Daoy (cell line): ENCODE results near the gene SPOCK1. TPM values are rescaled to one million over a fixed set of nuclear protein-coding genes. Genes with fewer than 3 reads are reported as not detected.

Source experiments
- DNase-seq: peaks from one replicate; pipeline ENCODE4 v3.0.0-alpha.2; 2015; ENCODE audit warnings: low read depth
- total RNA-seq: library from RNA; depleted of rRNA; stranded (reverse); fragments of >200 nt; shearing (Covaris generic); gene quantifications from 2 replicates; pipeline ENCODE4 v1.2.3, GENCODE V29; 2014

SPOCK1 gene
- total RNA-seq, 1 experiment from 2014 or later, result 61.0 TPM

DNA sequence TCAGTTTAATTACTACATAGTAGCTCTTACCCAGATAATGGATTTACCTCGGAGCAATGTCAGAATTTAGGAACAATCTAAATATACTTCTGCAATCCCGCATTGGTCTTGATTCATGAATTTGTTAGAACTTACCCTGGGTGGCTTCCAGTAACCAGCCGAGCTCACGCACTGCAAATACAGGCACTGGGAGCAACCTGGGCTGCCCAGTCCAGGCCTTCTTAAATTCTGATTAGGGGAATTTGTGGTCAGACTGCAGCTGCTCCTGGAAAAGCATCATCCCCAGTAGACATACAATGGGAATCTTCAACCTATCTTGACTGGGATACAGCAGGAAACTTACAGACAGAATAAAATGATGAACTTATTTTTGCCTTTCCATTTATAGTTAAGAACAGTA lies 270.3 kb downstream of the SPOCK1 start:
- no peak for DNase-seq

DNA sequence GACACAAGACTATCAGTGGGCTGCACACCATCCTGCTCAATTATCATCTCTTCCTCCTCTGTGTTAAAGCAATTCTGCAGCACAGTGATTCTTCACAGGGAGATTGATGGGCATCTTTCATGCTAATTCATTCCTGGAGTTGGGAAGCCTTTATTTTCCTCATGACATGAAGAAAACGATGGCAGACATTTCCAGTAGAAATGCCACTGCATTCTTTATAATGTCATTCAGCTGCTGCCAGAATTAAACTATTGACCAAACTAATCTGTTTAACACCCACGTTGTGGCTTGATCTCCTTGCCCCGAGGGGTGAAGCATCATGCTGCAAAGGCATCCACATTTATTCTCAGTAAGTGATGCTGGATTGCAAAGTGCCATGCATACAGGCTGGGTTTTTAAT lies 273.0 kb downstream of the SPOCK1 start:
- no peak for DNase-seq

DNA sequence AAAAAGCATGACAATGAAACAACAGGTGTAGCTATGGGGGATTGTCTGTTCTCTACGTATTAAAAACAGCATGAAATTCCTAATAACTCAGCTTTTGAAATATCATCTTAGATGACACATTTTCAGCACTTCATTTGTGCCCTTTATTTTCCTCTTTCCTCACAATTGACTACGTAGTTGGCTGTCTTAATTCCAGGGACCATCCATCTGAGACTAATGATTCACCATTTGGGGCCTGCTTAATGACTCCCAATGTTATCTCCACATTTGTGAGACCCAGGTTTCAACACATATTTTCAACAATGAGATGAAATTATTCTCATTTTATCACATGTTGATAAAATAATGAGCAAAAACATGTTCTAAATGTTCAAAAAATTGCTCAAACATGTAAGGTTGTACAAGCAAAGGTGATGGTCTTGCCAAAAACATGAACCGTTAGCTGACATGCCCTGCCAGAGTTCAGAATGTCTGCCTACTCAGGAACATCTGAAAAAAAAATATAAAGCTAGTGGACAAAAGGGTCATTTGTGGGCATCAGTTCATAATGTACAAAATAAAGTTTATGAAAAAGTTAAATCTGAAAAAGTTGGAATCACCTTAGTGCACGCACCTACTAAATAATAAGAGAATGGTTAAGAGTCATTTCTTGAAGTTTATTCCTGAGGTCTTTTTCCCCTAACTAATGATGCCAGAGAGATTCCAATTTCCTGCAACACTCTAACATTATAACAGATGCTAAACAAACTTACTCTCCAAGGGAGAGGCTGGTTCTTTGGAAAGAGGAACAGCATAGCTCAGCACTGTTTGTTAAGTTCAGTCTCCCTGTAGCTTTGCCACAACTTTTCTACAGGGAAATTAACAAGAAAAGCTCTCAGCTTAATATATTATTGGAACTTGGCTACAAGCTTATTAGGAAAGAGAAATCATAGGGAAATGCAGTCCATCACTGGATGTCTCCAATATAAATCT lies 275.5 kb downstream of the SPOCK1 start:
- no peak for DNase-seq

DNA sequence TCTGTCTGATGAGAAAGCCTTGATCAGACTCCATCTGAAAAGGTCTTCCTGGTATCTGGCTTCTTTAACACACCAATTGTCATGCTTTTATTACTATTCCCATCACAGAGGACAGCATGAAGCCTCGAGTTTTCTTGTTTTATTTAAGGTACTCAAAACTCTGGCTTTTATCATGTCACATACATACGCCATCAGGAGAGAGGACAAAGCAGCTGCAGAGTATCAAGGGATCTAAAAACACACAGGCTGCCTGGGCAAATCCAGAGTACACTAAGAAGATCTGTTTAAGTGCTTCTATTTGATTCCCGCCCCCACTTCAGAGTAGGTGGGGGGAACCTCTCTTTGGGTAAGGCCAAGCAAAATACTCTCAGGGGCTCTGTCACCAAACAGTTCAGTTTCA lies 277.2 kb downstream of the SPOCK1 start:
- DNase-seq, result no peak

DNA sequence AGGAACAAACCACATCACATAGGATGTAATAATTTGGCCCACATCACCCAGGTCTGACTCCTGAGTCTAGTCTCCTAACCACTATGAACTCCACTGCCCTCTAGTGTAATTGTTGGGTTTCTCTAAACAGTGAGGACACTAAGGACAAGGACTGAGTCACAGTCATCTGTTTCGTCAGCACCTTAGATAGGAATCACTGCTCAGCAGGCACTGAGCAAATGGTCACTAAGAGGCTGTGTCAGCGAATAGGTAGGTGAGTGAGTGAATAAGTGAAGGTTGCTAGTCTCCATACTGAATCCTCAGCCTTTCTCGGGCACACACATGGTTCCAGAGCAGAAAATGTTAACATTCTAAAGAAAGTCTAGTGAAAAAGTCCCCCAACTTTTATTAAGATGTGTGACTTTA lies 278.6 kb downstream of the SPOCK1 start:
- DNase-seq, result peak; percentile 91

DNA sequence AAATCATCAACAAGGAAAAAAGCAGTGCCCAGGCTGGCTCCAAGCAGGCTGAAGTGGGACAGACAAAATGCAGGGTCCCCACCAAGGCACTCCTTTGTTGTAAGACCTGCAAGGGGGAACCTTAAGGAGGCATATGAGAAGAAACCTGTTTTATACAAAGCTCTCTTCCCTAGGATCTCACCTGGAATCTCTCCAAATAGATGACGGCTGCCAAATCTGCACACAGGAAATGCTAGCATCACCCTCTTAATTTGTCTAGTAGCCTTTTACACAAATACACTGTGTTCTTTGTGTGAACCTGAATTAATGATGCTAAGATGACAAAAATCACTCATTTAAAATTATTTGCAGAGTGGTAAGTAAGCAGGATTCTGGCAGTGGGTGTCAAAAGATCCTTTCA lies 280.2 kb downstream of the SPOCK1 start:
- DNase-seq, result peak; percentile 33

DNA sequence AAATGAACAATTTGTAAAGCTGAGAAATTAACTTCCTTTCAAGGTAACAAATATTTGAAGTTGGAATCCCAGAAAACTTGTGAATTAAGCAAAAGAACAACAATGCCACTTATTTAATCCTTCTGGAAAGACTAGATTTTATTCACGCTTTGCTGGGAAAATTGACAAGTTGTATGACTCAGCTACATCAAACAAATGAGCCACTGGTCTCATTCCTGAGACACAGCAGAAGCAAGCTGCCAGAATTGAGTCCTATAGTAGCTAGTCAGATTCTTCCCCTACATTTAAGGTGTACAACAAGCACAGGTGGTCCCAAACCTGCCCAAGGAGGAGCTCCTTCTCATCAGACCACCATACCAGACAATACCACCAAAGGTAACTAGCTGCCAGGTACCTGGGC lies 280.7 kb downstream of the SPOCK1 start:
- peak; percentile 51 for DNase-seq

DNA sequence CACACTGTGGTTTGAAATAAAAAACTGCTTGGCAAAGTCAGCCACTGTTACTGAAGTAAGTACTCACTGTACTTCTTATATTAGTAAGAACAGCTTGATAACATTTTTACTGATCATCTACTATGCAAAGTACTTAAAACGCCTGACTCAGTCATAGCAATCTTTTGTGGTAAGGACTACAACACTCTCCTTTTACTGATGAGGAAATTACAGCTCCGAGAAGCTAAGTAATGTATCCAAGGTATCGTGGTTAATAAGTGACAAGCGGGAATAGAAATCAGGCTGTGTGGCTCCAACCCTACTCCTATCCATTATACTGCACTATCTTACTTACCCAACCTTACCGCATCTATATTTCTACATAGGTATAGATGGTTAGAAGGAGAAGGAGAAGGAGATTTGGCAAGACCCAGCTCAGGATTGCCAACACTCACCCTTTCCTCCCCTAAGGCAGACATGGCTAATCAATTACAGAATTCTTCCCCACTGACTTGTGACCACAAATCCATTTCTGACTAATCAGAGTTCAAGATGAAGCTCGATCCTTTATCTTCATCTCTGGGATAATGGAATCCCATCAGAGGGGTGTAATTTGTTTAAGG lies 281.4 kb downstream of the SPOCK1 start:
- DNase-seq, result peak; percentile 54

DNA sequence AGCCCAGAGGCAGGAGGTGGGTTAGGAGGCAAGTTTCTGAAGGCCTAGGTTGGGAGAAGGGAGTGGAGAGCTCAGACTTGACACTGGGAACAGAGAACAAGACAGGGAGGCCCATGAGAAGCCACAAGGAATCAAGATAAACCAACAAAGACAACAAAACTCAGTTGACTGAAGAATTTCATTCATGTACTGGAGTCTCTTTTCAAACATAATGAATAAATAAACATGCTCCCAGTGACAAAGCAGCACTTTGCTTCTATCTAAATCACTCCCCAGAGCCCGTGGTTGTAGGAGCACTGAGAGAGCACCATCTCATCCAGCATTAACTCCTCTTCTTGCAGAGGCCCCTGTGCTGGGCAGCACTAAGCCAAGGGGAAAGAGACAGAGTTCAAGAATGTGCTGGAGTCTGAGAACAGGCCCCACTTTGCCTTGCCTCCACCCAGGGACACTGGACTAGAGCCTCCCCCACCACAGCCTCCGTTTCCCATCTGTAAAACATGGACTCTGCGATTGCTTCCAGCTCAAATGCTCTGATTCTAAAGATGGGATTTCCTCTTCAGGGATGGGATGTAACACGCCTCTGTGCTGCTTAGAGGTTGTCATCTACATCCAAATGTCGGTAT lies 282.0 kb downstream of the SPOCK1 start:
- DNase-seq, result no peak

DNA sequence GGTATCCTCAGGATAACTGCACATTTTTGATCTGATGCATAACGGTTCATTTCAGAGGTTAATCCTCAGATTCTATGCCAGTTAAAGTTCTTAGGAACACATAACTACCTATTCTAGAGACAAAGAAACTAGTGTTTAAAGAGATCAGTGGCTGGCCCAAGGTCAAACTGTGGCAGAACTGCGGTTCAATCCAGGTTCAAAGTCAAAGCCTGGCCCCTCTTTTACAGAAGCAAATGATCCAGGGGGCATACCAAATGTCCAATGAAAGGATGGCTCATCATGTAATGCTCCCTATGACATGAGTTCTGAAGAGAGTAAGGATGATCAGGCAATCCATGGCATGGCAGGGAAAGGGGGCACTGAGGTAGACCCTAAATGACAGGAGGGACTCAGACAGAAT lies 283.3 kb downstream of the SPOCK1 start:
- DNase-seq, result no peak

DNA sequence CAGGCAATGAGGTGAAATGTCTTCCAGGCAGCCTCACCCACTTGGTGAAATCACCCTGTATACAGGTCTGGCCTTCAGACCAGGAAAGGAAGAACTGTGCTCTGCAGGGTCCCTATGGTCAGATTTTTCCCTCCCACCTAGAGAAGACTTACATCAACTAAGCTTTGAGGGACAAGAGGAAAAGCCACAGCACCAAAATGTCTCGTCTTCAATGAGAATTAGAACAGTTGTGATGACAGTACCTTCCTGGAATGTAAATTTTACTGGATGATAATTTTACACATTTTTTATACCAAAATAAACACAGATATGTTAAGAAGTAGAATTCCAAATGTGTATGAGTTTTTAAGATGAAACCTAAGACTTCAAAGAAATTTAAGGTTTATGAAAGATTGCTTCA lies 283.9 kb downstream of the SPOCK1 start:
- DNase-seq, result no peak

DNA sequence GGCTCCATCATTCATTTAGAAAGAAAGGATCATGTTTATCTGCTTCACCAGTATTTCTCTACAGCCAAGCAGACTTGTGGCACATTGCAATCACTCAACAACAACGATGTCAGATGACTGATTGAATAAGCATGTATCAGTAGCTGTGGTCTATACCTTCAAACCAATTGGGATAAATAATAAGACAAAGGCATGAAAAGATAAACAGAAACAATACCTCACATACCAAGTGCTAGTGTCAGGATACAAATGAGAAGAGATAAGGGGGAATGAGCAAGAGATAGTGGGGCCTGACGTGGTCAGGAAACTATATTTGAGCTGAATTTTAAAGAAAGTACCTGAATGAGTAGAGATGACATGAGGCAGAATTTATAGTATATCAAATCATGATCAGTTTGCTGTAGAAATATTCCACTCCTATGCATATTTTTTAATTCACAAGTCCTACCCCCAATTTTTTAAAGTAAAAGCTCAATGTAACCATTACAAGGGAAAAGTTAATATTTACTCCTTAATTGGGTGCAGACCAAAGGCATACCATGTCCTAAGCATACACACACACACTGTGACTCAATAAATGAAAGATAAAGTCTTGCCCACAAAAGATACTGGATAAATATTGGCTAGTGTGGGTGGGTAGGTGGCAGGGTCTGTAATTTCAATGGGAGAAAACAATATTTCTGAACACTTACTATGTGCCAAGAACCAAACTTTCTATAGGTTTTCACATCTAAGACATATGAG lies 284.5 kb downstream of the SPOCK1 start:
- peak; percentile 33 for DNase-seq

DNA sequence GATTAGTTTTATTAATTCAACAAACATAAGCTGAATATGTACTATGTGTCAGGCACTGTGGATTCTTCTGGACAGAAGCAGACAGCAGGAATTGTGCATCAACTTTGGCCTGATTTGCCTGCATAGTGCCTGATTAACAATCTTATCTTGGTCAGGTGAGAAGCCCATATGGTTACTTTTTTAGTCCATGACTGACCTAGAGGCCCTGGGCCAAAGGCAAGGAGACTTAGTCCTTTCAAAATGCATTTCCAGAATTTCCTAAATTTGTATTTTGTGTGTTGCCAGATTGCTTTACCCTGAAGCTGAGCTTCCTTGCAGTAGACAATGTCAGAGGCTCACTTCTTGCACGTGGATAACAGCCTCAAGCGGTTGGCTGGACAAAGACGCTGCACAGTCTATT lies 286.7 kb downstream of the SPOCK1 start:
- no peak for DNase-seq

DNA sequence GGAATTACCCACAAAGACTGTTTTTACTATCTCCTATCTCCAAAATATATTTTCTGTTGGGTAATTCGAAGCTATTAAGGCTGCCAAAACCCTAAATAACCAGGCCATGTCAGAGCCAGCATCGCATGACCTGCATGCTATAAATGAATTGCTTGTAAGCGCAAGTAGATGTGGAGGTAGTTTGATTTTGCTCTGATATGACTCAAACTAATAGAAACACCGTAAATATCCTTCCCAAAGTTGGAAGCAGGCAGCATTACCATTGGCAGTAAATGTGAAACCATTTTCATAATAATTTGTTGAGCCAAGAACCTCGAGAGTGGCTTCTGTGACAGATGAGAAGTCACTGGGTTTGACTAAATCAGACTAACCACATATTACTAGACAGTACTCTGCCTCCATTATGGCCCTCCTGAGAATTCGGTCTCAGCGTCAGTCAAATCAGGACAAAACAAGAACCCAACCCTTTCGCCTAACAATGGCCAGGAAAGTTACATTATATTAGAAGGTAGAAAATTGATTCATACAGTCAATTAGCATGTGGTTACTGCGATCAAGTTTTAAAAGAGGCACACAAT lies 289.8 kb downstream of the SPOCK1 start:
- DNase-seq, result no peak

DNA sequence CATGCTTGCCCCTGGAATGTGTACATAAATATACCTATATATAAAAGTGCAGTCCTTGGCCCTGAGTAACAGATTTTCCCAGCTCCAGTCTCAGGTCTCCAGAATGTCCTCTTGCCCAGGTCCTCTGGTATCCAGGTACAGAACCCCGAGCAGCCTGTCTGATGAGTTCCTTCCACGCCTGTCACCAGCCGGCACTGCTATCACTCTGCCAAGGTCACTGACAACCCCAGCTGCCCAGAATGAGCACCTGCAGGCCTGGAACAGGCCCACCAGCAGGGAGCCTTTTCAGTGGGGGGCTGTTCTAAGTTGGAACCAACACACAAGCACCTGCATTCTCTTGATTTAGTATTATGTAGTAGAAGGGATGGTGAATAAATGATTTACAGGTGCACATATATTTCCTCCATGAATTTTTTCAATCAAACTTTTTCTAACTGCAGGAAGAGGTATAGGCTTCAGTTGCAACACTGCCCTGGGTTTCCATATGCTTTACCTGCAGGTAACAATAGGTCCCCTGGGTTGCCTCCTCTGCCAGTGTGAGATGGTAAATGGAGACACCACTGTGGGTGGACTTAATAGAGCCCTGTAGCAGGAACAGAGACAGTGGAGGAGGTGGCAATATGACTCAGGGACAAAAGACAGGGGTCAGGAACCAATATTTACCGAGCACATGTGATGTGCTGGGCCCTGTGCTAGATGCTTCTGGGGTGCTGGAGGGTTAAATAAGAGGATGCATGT lies 291.9 kb downstream of the SPOCK1 start:
- DNase-seq, result no peak

DNA sequence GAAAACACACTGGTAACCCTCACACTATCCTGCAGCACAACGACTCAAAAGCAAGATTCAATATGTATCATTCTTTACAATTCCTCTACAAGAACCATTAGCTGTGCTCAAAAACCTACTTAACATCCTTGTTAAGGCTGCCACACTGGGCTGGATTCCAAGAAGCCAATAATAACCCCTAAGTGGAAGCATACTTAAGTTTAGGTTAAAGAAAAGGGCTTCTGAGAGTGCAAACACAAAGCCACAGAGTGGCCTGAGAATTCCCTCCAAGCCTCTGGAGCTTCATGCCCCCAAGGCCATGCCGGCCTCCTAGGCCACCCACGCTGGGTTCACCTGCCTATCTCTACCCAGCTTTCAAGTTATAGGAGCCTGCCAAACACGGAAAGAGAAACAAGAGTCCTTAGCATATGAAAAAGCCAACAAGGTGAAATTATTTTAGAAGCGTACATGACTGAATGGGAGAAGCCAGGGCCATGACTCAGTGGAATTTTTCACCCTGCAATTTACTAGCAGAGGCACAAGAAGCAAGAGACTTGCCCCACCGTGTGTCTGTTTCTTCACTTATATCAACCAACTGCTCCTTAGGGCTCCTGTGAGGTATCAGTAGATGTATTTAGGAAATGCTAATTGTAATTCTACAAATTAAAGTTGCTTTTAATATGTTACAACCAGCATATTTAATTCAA lies 293.0 kb downstream of the SPOCK1 start:
- peak; percentile 69 for DNase-seq

DNA sequence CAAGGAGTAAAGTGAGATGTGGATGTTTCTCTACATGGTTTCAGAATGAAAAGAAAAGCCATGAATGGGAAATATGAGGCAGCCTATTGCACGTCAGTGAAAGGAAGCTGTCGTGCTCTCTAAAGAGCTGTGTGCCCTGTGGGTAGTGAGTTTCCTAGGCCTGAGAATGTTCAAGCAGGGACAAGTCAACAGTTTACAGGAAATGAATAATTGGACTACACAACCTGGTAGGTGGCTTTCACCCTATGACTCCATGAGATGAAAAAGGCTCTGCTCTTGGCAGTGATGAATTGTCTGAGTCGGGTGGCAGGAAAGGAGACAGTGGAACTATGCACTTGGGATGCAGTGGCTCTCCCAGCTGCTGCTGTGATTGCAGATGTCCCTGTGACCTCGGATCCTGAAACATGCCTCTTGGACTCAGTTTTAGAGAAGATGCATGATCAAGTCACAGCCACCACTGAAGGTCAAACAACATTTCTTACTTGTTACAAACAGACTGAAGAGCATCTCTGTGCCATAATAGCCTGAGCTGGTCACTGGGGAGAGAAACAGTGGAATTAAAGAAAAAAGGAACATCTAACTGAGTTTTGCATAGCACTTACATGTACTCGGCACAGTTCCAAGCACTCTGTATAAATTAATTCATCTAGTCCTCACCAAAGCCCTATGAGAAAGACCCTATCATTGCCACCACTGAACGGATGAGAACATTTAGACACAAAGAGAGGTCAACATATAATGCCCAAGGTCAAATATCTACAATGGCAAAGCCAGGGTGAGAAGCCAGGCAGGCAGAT lies 293.7 kb downstream of the SPOCK1 start:
- peak; percentile 30 for DNase-seq

DNA sequence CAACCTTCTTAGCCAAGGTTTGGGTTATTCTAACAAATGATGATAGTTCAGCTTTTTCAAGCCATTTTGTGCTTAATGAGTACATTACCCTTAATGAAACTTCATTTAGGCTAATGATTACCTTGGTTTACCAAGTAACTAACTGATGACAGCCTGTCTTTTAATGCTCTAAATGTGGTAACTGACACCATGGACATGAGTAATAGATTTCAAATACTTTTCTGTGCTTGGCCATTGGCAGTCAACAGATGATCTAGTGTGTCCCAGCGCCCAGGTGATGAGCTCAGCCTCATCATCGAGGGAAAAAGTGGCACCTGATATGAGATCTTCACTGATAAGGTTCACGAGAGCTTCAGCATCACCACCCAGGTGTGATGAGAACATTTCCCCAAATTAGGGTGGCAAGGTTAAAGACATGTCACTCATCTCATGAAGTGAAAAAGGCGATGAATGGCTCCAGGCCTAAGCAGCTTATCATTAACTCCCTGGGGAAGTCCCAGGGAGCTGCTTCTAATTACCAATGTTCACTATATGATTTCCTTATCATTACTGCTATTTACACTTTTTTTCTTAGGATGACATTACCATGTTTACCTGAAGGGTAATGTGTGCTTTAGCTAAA lies 296.0 kb downstream of the SPOCK1 start:
- no peak for DNase-seq

DNA sequence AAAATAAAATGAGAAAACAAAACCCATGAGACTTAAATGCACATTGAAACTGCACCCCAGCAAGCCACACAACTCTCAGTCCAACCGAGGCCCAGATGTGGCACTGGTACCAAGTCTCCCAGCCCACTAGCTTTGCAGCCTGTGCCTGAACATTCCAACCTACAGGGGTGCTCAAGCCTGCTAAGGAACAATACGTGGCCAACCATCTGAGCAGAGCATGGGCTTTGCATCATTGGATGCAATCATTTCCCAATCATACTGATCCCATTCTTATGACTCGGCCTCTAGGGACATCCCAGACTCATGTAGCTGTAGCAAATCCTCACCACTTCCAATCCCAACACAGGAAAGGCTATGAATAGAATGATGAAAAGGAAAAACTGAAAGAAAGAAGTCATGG lies 297.2 kb downstream of the SPOCK1 start:
- peak; percentile 46 for DNase-seq
